ENCODE measurements around the gene COPS4.

- TF ChIP-seq PATZ1 (CRISPR knock-in tag; IDR thresholded peaks at IDR 0.05; ENCODE audit: borderline replicate concordance): no peak
- no peak for TF ChIP-seq ZFP3 (CRISPR knock-in tag; IDR thresholded peaks at IDR 0.05)
- TF ChIP-seq ZNF8 (CRISPR knock-in tag; IDR thresholded peaks at IDR 0.05): no peak
- TF ChIP-seq SNAI2 (CRISPR knock-in tag; IDR thresholded peaks at IDR 0.05): no peak
- TF ChIP-seq ZFP30 (CRISPR knock-in tag; IDR thresholded peaks at IDR 0.05): no peak
These were observed 74.7 kb downstream of the COPS4 start for GRCh38 chr4:83109480-83110222.

Measured in SK-N-SH treated with all-trans-retinoic acid at 6 μM for 48 hours (cell line).